GM23338 (cell line): ENCODE data around the gene WDR27. TPM values are rescaled to one million over a fixed set of nuclear protein-coding genes. Genes with fewer than 3 reads are reported as not detected.

Experiments
- ATAC-seq: fragments of 200-7000 bp; cut with Tn5 transposase; 3 replicates; pipeline ENCODE4 v1.9.1; 2020
- DNase-seq: peaks from one replicate; pipeline ENCODE4 v3.0.0-alpha.2; 2015; ENCODE audit warnings: low spot score
- H2AFZ ChIP-seq: fragments of 200-600 bp; sonication (generic); 2 replicates; pipeline ENCODE4 v1.8.0; 2016; ENCODE audit warnings: antibody characterized with exemption, mild to moderate bottlenecking, moderate library complexity
- H3F3A ChIP-seq: fragments of 200-600 bp; sonication (generic); replicated peaks from 2 replicates; pipeline ENCODE4 v1.8.0; 2017; ENCODE audit warnings: antibody characterized with exemption, mixed run types, low read depth
- H3K27ac ChIP-seq: fragments of 200-600 bp; sonication (generic); 2 replicates; pipeline ENCODE4 v1.6.1; 2016; ENCODE audit warnings: low read depth
- H3K27me3 ChIP-seq: fragments of 200-600 bp; sonication (generic); 2 replicates; pipeline ENCODE4 v1.8.0; 2016; ENCODE audit warnings: mild to moderate bottlenecking, mixed run types, moderate library complexity; ENCODE audit not compliant: insufficient read depth
- H3K36me3 ChIP-seq: fragments of 200-600 bp; sonication (generic); 2 replicates; pipeline ENCODE4 v1.8.0; 2016; ENCODE audit warnings: mild to moderate bottlenecking; ENCODE audit not compliant: insufficient read depth
- H3K4me1 ChIP-seq: fragments of 200-600 bp; sonication (generic); 2 replicates; pipeline ENCODE4 v1.8.0; 2016; ENCODE audit warnings: mild to moderate bottlenecking, moderate library complexity; ENCODE audit not compliant: insufficient read depth
- H3K4me2 ChIP-seq: fragments of 200-600 bp; sonication (generic); 2 replicates; pipeline ENCODE4 v1.7.1; 2017; ENCODE audit warnings: mixed run types
- H3K4me3 ChIP-seq: fragments of 200-600 bp; sonication (generic); 2 replicates; pipeline ENCODE4 v1.6.1; 2016; ENCODE audit warnings: mixed run types
- H3K79me2 ChIP-seq: fragments of 200-600 bp; sonication (generic); replicated peaks from 2 replicates; pipeline ENCODE4 v1.8.0; 2017; ENCODE audit warnings: mild to moderate bottlenecking; ENCODE audit not compliant: insufficient read depth
- H3K9me2 ChIP-seq: fragments of 200-600 bp; sonication (generic); 2 replicates; pipeline ENCODE4 v1.8.0; 2017; ENCODE audit not compliant: insufficient read depth
- H4K20me1 ChIP-seq: fragments of 200-600 bp; sonication (generic); replicated peaks from 2 replicates; pipeline ENCODE4 v1.8.0; 2017; ENCODE audit warnings: mild to moderate bottlenecking; ENCODE audit not compliant: insufficient read depth
- H3K27ac Mint-ChIP-seq: 2 replicates; pipeline ENCODE4 v1.8.0; 2020; ENCODE audit warnings: inconsistent platforms, mild to moderate bottlenecking, moderate library complexity, mixed read lengths
- H3K27me3 Mint-ChIP-seq: 3 replicates; pipeline ENCODE4 v1.8.0; 2022; ENCODE audit warnings: low read depth, mild to moderate bottlenecking, moderate library complexity, mixed read lengths, inconsistent platforms; ENCODE audit not compliant: insufficient read depth, poor library complexity
- H3K36me3 Mint-ChIP-seq: 3 replicates; pipeline ENCODE4 v1.8.0; 2021; ENCODE audit warnings: low read depth, mild to moderate bottlenecking, inconsistent platforms, moderate library complexity, mixed read lengths
- H3K4me1 Mint-ChIP-seq: 3 replicates; pipeline ENCODE4 v1.8.0; 2020; ENCODE audit warnings: mild to moderate bottlenecking, inconsistent platforms, mixed read lengths
- H3K4me3 Mint-ChIP-seq: 3 replicates; pipeline ENCODE4 v1.8.0; 2021; ENCODE audit warnings: moderate library complexity, mild to moderate bottlenecking, inconsistent platforms, mixed read lengths
- H3K9me3 Mint-ChIP-seq: 3 replicates; pipeline ENCODE4 v1.8.0; 2020; ENCODE audit warnings: moderate library complexity, mild to moderate bottlenecking, inconsistent platforms, mixed read lengths
- CREB1 ChIP-seq: fragments of 250-450 bp; sonication (Bioruptor Pico); IDR thresholded peaks from 2 replicates; pipeline ENCODE4 v1.5.0; 2020; ENCODE audit warnings: low read depth, mild to moderate bottlenecking, moderate library complexity
- EZH2 ChIP-seq: fragments of 200-600 bp; sonication (generic); IDR thresholded peaks from one replicate; pipeline ENCODE4 v1.8.0; 2017; ENCODE audit warnings: antibody characterized with exemption, mild to moderate bottlenecking, low read depth; ENCODE audit not compliant: unreplicated experiment
- EZH2phosphoT487 ChIP-seq: fragments of 200-600 bp; sonication (generic); IDR thresholded peaks from one replicate; pipeline ENCODE4 v1.8.1; 2018; ENCODE audit warnings: antibody characterized with exemption; ENCODE audit not compliant: unreplicated experiment
- JUNB ChIP-seq: IDR thresholded peaks from one replicate; pipeline ENCODE4 v1.6.1; 2016; ENCODE audit warnings: antibody characterized with exemption; ENCODE audit not compliant: unreplicated experiment
- NANOG ChIP-seq: IDR thresholded peaks from 2 replicates; pipeline ENCODE4 v1.6.1; 2016; ENCODE audit warnings: antibody characterized with exemption, borderline replicate concordance
- POLR2AphosphoS5 ChIP-seq: IDR thresholded peaks from 2 replicates; pipeline ENCODE4 v1.6.1; 2016; ENCODE audit warnings: antibody characterized with exemption, low read depth
- STAT1 ChIP-seq: IDR thresholded peaks from one replicate; pipeline ENCODE4 v1.6.1; 2016; ENCODE audit warnings: antibody characterized with exemption; ENCODE audit not compliant: unreplicated experiment
- ZNF114 ChIP-seq: fragments of 250-450 bp; sonication (Bioruptor Pico); IDR thresholded peaks from 2 replicates; pipeline ENCODE4 v1.5.0; 2020; ENCODE audit warnings: mild to moderate bottlenecking, moderate library complexity
- ZNF331 ChIP-seq: fragments of 250-450 bp; sonication (Bioruptor Pico); IDR thresholded peaks from 2 replicates; pipeline ENCODE4 v1.5.0; 2020; ENCODE audit warnings: low read depth, mild to moderate bottlenecking, moderate library complexity
- polyA plus RNA-seq: library from polyadenylated mRNA; unstranded; fragments of >200 nt; fragmentation: Nextera tagmentation; extraction: Ambion mirVana; gene quantifications from 2 replicates; pipeline ENCODE4 v1.2.1, GENCODE V29; 2016
- total RNA-seq: library from RNA; depleted of rRNA; stranded (reverse); fragments of >200 nt; shearing (Covaris generic); gene quantifications from 2 replicates; pipeline ENCODE4 v1.2.3, GENCODE V29; 2014
- TF ChIP-seq, protein P1 (sequence below): IDR thresholded peaks from 2 replicates; pipeline ENCODE4 v1.6.1; 2016; ENCODE audit warnings: antibody characterized with exemption
- TF ChIP-seq, protein P2 (sequence below), 2 experiments: fragments of 200-600 bp in 1 of 2; sonication (generic) in 1 of 2; conservative IDR thresholded peaks; 2 replicates each; pipeline versions ENCODE4 v1.5.1 to v1.6.1; 2016 to 2017; ENCODE audit warnings: antibody characterized with exemption in 2 of 2, low read depth in 2 of 2, mild to moderate bottlenecking in 2 of 2, moderate library complexity in 1 of 2
- TF ChIP-seq, protein P3 (sequence below): IDR thresholded peaks from one replicate; pipeline ENCODE4 v1.6.1; 2018; ENCODE audit warnings: antibody characterized with exemption; ENCODE audit not compliant: unreplicated experiment
- TF ChIP-seq, protein P4 (sequence below): fragments of 250-450 bp; sonication (Bioruptor Pico); IDR thresholded peaks from 2 replicates; pipeline ENCODE4 v1.5.0; 2020; ENCODE audit warnings: mild to moderate bottlenecking, moderate library complexity

WDR27 gene
- total and polyA plus RNA-seq, 2 experiments from 2014 or later: 55.3 to 80.4 TPM

DNA sequence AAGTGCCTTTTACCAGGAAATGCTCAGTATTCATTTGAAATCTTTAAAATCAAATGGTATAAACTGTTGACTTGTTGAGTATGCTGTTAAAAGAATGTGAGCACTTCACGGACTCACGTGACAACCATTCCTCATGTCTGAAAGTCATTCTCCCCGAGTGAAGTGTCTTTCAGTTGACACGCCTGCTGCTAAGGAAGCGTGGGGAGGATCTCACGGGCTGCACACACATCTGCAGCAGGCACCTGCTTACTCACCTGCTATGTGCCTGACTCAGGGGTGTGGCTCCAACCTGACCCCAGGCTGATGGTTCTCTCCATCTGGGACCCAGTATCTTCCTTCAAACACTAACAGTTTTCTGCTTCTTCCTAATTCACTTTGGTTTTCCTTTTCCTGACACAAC lies 32.7 kb downstream of the WDR27 start:
- no peak for TF ChIP-seq POLR2AphosphoS5
- TF ChIP-seq, protein P1, sequence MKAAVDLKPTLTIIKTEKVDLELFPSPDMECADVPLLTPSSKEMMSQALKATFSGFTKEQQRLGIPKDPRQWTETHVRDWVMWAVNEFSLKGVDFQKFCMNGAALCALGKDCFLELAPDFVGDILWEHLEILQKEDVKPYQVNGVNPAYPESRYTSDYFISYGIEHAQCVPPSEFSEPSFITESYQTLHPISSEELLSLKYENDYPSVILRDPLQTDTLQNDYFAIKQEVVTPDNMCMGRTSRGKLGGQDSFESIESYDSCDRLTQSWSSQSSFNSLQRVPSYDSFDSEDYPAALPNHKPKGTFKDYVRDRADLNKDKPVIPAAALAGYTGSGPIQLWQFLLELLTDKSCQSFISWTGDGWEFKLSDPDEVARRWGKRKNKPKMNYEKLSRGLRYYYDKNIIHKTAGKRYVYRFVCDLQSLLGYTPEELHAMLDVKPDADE: no peak
- TF ChIP-seq, protein P2, sequence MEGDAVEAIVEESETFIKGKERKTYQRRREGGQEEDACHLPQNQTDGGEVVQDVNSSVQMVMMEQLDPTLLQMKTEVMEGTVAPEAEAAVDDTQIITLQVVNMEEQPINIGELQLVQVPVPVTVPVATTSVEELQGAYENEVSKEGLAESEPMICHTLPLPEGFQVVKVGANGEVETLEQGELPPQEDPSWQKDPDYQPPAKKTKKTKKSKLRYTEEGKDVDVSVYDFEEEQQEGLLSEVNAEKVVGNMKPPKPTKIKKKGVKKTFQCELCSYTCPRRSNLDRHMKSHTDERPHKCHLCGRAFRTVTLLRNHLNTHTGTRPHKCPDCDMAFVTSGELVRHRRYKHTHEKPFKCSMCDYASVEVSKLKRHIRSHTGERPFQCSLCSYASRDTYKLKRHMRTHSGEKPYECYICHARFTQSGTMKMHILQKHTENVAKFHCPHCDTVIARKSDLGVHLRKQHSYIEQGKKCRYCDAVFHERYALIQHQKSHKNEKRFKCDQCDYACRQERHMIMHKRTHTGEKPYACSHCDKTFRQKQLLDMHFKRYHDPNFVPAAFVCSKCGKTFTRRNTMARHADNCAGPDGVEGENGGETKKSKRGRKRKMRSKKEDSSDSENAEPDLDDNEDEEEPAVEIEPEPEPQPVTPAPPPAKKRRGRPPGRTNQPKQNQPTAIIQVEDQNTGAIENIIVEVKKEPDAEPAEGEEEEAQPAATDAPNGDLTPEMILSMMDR (conservative IDR thresholded peaks at IDR 0.05; ENCODE audit: low read depth in 2 of 2): no peak
- TF ChIP-seq, protein P3, sequence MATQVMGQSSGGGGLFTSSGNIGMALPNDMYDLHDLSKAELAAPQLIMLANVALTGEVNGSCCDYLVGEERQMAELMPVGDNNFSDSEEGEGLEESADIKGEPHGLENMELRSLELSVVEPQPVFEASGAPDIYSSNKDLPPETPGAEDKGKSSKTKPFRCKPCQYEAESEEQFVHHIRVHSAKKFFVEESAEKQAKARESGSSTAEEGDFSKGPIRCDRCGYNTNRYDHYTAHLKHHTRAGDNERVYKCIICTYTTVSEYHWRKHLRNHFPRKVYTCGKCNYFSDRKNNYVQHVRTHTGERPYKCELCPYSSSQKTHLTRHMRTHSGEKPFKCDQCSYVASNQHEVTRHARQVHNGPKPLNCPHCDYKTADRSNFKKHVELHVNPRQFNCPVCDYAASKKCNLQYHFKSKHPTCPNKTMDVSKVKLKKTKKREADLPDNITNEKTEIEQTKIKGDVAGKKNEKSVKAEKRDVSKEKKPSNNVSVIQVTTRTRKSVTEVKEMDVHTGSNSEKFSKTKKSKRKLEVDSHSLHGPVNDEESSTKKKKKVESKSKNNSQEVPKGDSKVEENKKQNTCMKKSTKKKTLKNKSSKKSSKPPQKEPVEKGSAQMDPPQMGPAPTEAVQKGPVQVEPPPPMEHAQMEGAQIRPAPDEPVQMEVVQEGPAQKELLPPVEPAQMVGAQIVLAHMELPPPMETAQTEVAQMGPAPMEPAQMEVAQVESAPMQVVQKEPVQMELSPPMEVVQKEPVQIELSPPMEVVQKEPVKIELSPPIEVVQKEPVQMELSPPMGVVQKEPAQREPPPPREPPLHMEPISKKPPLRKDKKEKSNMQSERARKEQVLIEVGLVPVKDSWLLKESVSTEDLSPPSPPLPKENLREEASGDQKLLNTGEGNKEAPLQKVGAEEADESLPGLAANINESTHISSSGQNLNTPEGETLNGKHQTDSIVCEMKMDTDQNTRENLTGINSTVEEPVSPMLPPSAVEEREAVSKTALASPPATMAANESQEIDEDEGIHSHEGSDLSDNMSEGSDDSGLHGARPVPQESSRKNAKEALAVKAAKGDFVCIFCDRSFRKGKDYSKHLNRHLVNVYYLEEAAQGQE: no peak
- no peak for TF ChIP-seq STAT1
- no peak for TF ChIP-seq JUNB
- TF ChIP-seq CREB1 (CRISPR knock-in tag): no peak
- TF ChIP-seq EZH2phosphoT487: no peak
- no peak for TF ChIP-seq NANOG
- TF ChIP-seq, protein P4, sequence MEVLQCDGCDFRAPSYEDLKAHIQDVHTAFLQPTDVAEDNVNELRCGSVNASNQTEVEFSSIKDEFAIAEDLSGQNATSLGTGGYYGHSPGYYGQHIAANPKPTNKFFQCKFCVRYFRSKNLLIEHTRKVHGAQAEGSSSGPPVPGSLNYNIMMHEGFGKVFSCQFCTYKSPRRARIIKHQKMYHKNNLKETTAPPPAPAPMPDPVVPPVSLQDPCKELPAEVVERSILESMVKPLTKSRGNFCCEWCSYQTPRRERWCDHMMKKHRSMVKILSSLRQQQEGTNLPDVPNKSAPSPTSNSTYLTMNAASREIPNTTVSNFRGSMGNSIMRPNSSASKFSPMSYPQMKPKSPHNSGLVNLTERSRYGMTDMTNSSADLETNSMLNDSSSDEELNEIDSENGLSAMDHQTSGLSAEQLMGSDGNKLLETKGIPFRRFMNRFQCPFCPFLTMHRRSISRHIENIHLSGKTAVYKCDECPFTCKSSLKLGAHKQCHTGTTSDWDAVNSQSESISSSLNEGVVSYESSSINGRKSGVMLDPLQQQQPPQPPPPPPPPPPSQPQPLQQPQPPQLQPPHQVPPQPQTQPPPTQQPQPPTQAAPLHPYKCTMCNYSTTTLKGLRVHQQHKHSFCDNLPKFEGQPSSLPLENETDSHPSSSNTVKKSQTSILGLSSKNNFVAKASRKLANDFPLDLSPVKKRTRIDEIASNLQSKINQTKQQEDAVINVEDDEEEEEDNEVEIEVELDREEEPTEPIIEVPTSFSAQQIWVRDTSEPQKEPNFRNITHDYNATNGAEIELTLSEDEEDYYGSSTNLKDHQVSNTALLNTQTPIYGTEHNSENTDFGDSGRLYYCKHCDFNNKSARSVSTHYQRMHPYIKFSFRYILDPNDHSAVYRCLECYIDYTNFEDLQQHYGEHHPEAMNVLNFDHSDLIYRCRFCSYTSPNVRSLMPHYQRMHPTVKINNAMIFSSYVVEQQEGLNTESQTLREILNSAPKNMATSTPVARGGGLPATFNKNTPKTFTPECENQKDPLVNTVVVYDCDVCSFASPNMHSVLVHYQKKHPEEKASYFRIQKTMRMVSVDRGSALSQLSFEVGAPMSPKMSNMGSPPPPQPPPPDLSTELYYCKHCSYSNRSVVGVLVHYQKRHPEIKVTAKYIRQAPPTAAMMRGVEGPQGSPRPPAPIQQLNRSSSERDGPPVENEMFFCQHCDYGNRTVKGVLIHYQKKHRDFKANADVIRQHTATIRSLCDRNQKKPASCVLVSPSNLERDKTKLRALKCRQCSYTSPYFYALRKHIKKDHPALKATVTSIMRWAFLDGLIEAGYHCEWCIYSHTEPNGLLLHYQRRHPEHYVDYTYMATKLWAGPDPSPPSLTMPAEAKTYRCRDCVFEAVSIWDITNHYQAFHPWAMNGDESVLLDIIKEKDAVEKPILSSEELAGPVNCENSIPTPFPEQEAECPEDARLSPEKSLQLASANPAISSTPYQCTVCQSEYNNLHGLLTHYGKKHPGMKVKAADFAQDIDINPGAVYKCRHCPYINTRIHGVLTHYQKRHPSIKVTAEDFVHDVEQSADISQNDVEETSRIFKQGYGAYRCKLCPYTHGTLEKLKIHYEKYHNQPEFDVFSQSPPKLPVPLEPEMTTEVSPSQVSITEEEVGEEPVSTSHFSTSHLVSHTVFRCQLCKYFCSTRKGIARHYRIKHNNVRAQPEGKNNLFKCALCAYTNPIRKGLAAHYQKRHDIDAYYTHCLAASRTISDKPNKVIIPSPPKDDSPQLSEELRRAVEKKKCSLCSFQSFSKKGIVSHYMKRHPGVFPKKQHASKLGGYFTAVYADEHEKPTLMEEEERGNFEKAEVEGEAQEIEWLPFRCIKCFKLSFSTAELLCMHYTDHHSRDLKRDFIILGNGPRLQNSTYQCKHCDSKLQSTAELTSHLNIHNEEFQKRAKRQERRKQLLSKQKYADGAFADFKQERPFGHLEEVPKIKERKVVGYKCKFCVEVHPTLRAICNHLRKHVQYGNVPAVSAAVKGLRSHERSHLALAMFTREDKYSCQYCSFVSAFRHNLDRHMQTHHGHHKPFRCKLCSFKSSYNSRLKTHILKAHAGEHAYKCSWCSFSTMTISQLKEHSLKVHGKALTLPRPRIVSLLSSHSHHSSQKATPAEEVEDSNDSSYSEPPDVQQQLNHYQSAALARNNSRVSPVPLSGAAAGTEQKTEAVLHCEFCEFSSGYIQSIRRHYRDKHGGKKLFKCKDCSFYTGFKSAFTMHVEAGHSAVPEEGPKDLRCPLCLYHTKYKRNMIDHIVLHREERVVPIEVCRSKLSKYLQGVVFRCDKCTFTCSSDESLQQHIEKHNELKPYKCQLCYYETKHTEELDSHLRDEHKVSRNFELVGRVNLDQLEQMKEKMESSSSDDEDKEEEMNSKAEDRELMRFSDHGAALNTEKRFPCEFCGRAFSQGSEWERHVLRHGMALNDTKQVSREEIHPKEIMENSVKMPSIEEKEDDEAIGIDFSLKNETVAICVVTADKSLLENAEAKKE (CRISPR knock-in tag): no peak
- no peak for TF ChIP-seq EZH2
- TF ChIP-seq ZNF114 (CRISPR knock-in tag): no peak
- TF ChIP-seq ZNF331 (CRISPR knock-in tag): no peak
- no peak overlapping the region for H2AFZ ChIP-seq
- 0 out of 2 replicates have a peak, but pooled peaks cover 6% of the 10 kb centered on the region for H3K79me2 ChIP-seq
- H3K27me3 ChIP-seq: no peaks in the 10 kb centered on the region
- Mint-ChIP-seq H3K27ac (peak overlapping the region; percentile 39; the same call in 1 of the 2 replicates), H3K4me3 (no peak overlapping the region), H3K36me3 (peaks cover 55% of the 10 kb centered on the region), H3K9me3 (no peaks in the 10 kb centered on the region), H3K4me1 (peaks cover 10% of the 10 kb centered on the region), H3K27me3 (peaks cover under 1% of the 10 kb centered on the region)
- H3K4me2 ChIP-seq: no peak overlapping the region
- no peak overlapping the region; the same call in 1 of the 2 replicates for H3K27ac ChIP-seq
- no peaks in the 10 kb centered on the region for H3K9me2 ChIP-seq
- peaks cover 11% of the 10 kb centered on the region for H4K20me1 ChIP-seq
- no peak for DNase-seq
- H3K36me3 ChIP-seq: peaks cover 24% of the 10 kb centered on the region
- no peak overlapping the region for H3K4me3 ChIP-seq
- H3K4me1 ChIP-seq: peaks cover 4% of the 10 kb centered on the region; the same call in 1 of the 2 replicates
- no peak for ATAC-seq
- H3F3A ChIP-seq: no peaks in the 10 kb centered on the region
